Neural cell (in vitro differentiated cells): Measurements from ENCODE around the gene WDR70. TPM values are rescaled to one million over a fixed set of nuclear protein-coding genes. Genes with fewer than 3 reads are reported as not detected.
"Not testable (repeated sequence)": the region's sequence is repeated elsewhere in the genome, so short reads cannot be mapped to it uniquely, and the experiment has no call there.

Experiments
- H2AFZ ChIP-seq: fragments of 200-600, 300-800 bp; sonication (generic), shearing (Covaris generic); 2 replicates; pipeline ENCODE4 v1.6.0; 2014; ENCODE audit warnings: low read depth, mild to moderate bottlenecking, antibody characterized with exemption, low read length, moderate library complexity
- H3F3A ChIP-seq: fragments of 200-600 bp; shearing (Covaris generic); 2 replicates; pipeline ENCODE4 v1.6.1; 2016; ENCODE audit warnings: mild to moderate bottlenecking, moderate library complexity, mixed read lengths, antibody characterized with exemption, low read length; ENCODE audit not compliant: insufficient read depth, poor library complexity, severe bottlenecking
- H3K27ac ChIP-seq: fragments of 200-600, 300-800 bp; sonication (generic), shearing (Covaris generic); 2 replicates; pipeline ENCODE4 v1.5.1; 2014; ENCODE audit warnings: mild to moderate bottlenecking, low read length, moderate library complexity
- H3K27me3 ChIP-seq: fragments of 300-800, 200-600 bp; sonication (generic), shearing (Covaris generic); 2 replicates; pipeline ENCODE4 v1.6.0; 2014; ENCODE audit warnings: mild to moderate bottlenecking, low read depth, low read length, moderate library complexity; ENCODE audit not compliant: insufficient read depth
- H3K36me3 ChIP-seq: fragments of 300-800, 200-600 bp; sonication (generic), shearing (Covaris generic); 2 replicates; pipeline ENCODE4 v1.5.1; 2014; ENCODE audit warnings: mild to moderate bottlenecking, antibody characterized with exemption, low read length, moderate library complexity; ENCODE audit not compliant: insufficient read depth
- H3K4me2 ChIP-seq: fragments of 300-800, 200-600 bp; sonication (generic), shearing (Covaris generic); 2 replicates; pipeline ENCODE4 v1.6.0; 2014; ENCODE audit warnings: mild to moderate bottlenecking, low read length
- H3K4me3 ChIP-seq: fragments of 300-800, 200-600 bp; sonication (generic), shearing (Covaris generic); 2 replicates; pipeline ENCODE4 v1.5.1; 2014; ENCODE audit warnings: mild to moderate bottlenecking, low read length, moderate library complexity
- H3K79me2 ChIP-seq: fragments of 200-600 bp; shearing (Covaris generic); replicated peaks from 2 replicates; pipeline ENCODE4 v1.6.0; 2014; ENCODE audit warnings: mild to moderate bottlenecking, low read length, moderate library complexity; ENCODE audit not compliant: insufficient read depth
- H3K9ac ChIP-seq: fragments of 300-800, 200-600 bp; sonication (generic), shearing (Covaris generic); 2 replicates; pipeline ENCODE4 v1.6.1; 2016; ENCODE audit warnings: mild to moderate bottlenecking, low read length, mixed read lengths
- H3K9me2 ChIP-seq: fragments of 200-600 bp; shearing (Covaris generic); 2 replicates; pipeline ENCODE4 v1.6.1; 2016; ENCODE audit warnings: mild to moderate bottlenecking, low read length, mixed read lengths; ENCODE audit not compliant: insufficient read depth
- H3K9me3 ChIP-seq: fragments of 200-600, 300-800 bp; sonication (generic), shearing (Covaris generic); 2 replicates; pipeline ENCODE4 v1.6.1; 2016; ENCODE audit warnings: mild to moderate bottlenecking, mixed run types, low read length, moderate library complexity, mixed read lengths
- H4K20me1 ChIP-seq: fragments of 200-600 bp; shearing (Covaris generic); 2 replicates; pipeline ENCODE4 v1.6.1; 2016; ENCODE audit warnings: mild to moderate bottlenecking, mixed run types; ENCODE audit not compliant: insufficient read depth
- CTCF ChIP-seq: fragments of 450-650 bp; IDR thresholded peaks from 2 replicates; pipeline ENCODE4 v1.5.1; 2014; ENCODE audit warnings: antibody characterized with exemption, mild to moderate bottlenecking, moderate library complexity; ENCODE audit not compliant: poor library complexity, severe bottlenecking
- EP300 ChIP-seq: fragments of 450-650 bp; conservative IDR thresholded peaks from 2 replicates; pipeline ENCODE4 v1.6.1; 2014; ENCODE audit warnings: antibody characterized with exemption, mild to moderate bottlenecking, moderate library complexity; ENCODE audit not compliant: poor library complexity, severe bottlenecking
- EZH2 ChIP-seq: fragments of 200-600, 300-800 bp; shearing (Covaris generic), sonication (generic); IDR thresholded peaks from 2 replicates; pipeline ENCODE4 v1.6.1; 2014; ENCODE audit warnings: antibody characterized with exemption, low read length, borderline replicate concordance, mild to moderate bottlenecking; ENCODE audit not compliant: insufficient read depth, poor library complexity, severe bottlenecking
- MXI1 ChIP-seq: fragments of 450-650 bp; conservative IDR thresholded peaks from 2 replicates; pipeline ENCODE4 v1.6.1; 2014; ENCODE audit warnings: antibody characterized with exemption, mild to moderate bottlenecking; ENCODE audit not compliant: poor library complexity, severe bottlenecking
- POLR2AphosphoS5 ChIP-seq: IDR thresholded peaks from 2 replicates; pipeline ENCODE4 v1.6.1; 2012
- RAD21 ChIP-seq: fragments of 450-650 bp; conservative IDR thresholded peaks from 2 replicates; pipeline ENCODE4 v1.6.1; 2014; ENCODE audit warnings: antibody characterized with exemption, mild to moderate bottlenecking, moderate library complexity
- REST ChIP-seq: IDR thresholded peaks from 2 replicates; pipeline ENCODE4 v1.6.1; 2012; ENCODE audit warnings: borderline replicate concordance
- SMC3 ChIP-seq: fragments of 450-650 bp; conservative IDR thresholded peaks from 2 replicates; pipeline ENCODE4 v1.6.1; 2014; ENCODE audit warnings: antibody characterized with exemption, mild to moderate bottlenecking, moderate library complexity; ENCODE audit not compliant: poor library complexity
- TAF1 ChIP-seq: IDR thresholded peaks from 2 replicates; pipeline ENCODE4 v1.6.1; 2012; ENCODE audit warnings: low read depth
- polyA plus RNA-seq: library from polyadenylated mRNA; depleted of rRNA; stranded (reverse); fragments of >200 nt; gene quantifications from 2 replicates; pipeline ENCODE4 v1.2.3, GENCODE V29; 2014

Gene WDR70
- polyA plus RNA-seq, 1 donor from 2014 or later: 40.9 TPM

- H4K20me1 ChIP-seq: no peaks in the 10 kb centered on the region
- TF ChIP-seq REST (no peak), EP300 (no peak), MXI1 (no peak), CTCF (no peak), TAF1 (no peak), RAD21 (no peak), EZH2 (no peak), POLR2AphosphoS5 (no peak), SMC3 (no peak)
- H3K27ac ChIP-seq: no peak overlapping the region
- no peaks in the 10 kb centered on the region for H3K9me2 ChIP-seq
- no peak overlapping the region for H3K4me2 ChIP-seq
- H3K27me3 ChIP-seq: no peaks in the 10 kb centered on the region
- no peak overlapping the region for H3K9ac ChIP-seq
- no peaks in the 10 kb centered on the region for H3K36me3 ChIP-seq
- peaks cover 5% of the 10 kb centered on the region for H3K9me3 ChIP-seq
- no peak overlapping the region for H3K4me3 ChIP-seq
- no peak overlapping the region for H2AFZ ChIP-seq
- H3F3A ChIP-seq: no peaks in the 10 kb centered on the region
- H3K79me2 ChIP-seq: no peaks in the 10 kb centered on the region
These were observed 266.6 kb downstream of the WDR70 start for GRCh38 chr5:37645707-37646106.

DNA sequence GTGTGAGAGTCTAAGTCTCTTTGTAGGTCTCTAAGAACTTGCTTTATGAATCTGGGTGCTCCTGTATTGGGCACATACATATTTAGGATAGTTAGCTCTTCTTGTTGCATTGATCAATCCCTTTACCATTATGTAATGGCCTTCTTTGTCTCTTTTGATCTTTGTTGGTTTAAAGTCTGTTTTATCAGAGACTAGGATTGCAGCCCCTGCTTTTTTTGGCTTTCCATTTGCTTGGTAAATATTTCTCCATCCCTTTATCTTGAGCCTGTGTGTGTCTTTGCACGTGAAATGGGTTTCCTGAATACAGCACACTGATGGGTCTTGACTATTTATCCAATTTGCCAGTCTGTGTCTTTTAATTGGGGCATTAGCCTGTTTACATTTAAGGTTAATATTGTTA lies 275.4 kb downstream of the WDR70 start:
- not testable (repeated sequence) for H3K27ac ChIP-seq

GRCh38 chr5:37657046-37657445 lies 277.9 kb downstream of the WDR70 start:
- Histone ChIP-seq H4K20me1 (no peaks in the 10 kb centered on the region), H3K9me3 (no peaks in the 10 kb centered on the region)
- TF ChIP-seq TAF1 (no peak), EZH2 (no peak), CTCF (no peak)

More for the DNA sequence above, 275.4 kb downstream of the WDR70 start:
- not testable (repeated sequence) for H3K9ac ChIP-seq, H3K9me2 ChIP-seq, H3F3A ChIP-seq, H3K4me3 ChIP-seq, H2AFZ ChIP-seq, H3K4me2 ChIP-seq, H3K79me2 ChIP-seq, H4K20me1 ChIP-seq, H3K27me3 ChIP-seq, H3K36me3 ChIP-seq, H3K9me3 ChIP-seq

More at GRCh38 chr5:37657046-37657445, 277.9 kb downstream of the WDR70 start:
- Histone ChIP-seq H3K4me2 (no peak overlapping the region), H3K27ac (no peak overlapping the region), H3K4me3 (no peak overlapping the region), H2AFZ (no peak overlapping the region), H3K79me2 (no peaks in the 10 kb centered on the region), H3F3A (no peaks in the 10 kb centered on the region), H3K9me2 (no peaks in the 10 kb centered on the region), H3K9ac (no peak overlapping the region), H3K36me3 (no peaks in the 10 kb centered on the region), H3K27me3 (no peaks in the 10 kb centered on the region)
